IMR-90 (cell line): ENCODE data around the gene KRTAP5-9. TPM values are rescaled to one million over a fixed set of nuclear protein-coding genes. Genes with fewer than 3 reads are reported as not detected.

ENCODE experiments used
- ATAC-seq: fragments of 200-7000 bp; cut with Tn5 transposase; 2 replicates; pipeline ENCODE4 v1.9.1; 2020; ENCODE audit warnings: low read depth, mild to moderate bottlenecking, moderate library complexity
- BruUV-seq: library from RNA; stranded (reverse); fragments of 400-500 nt; replicated peaks from 2 replicates; lab custom pipeline; 2021; lab: Mats Ljungman, UMichigan
- CTCF ChIA-PET: fragments of 300-600 bp; formaldehyde crosslinking; extraction: SDS; loops from one replicate; lab custom pipeline; 2021; ENCODE audit warnings: antibody characterized with exemption; lab: Yijun Ruan, JAX
- POLR2A ChIA-PET: fragments of 300-600 bp; sonication (Branson Sonifier 250); formaldehyde crosslinking; loops from one replicate; lab custom pipeline; 2022; ENCODE audit warnings: antibody characterized with exemption; ENCODE audit not compliant: unreplicated experiment; lab: Charles Lee
- DNase-seq: peaks from one replicate; pipeline ENCODE4 v3.0.0; 2013
- H2AFZ ChIP-seq: replicated peaks from 2 replicates; pipeline ENCODE3; 2013; ENCODE audit warnings: low read length, mild to moderate bottlenecking; ENCODE audit not compliant: poor library complexity
- H2AK5ac ChIP-seq: 2 replicates; pipeline ENCODE4 v1.6.1; 2013; ENCODE audit warnings: low read depth, low read length, inconsistent platforms
- H2AK9ac ChIP-seq: replicated peaks from 2 replicates; pipeline ENCODE3; 2013; ENCODE audit warnings: mild to moderate bottlenecking, low read depth, low read length, moderate library complexity; ENCODE audit not compliant: poor library complexity
- H2BK120ac ChIP-seq: 2 replicates; pipeline ENCODE4 v1.6.1; 2013; ENCODE audit warnings: low read depth, low read length, inconsistent platforms
- H2BK15ac ChIP-seq: 3 replicates; pipeline ENCODE4 v1.6.1; 2013; ENCODE audit warnings: low read depth, low read length, inconsistent platforms
- H2BK20ac ChIP-seq: 2 replicates; pipeline ENCODE4 v1.6.1; 2013; ENCODE audit warnings: low read depth, mild to moderate bottlenecking, inconsistent platforms, low read length, moderate library complexity
- H2BK5ac ChIP-seq: 2 replicates; pipeline ENCODE4 v1.6.1; 2013; ENCODE audit warnings: mild to moderate bottlenecking, low read depth, low read length, inconsistent platforms; ENCODE audit not compliant: poor library complexity, severe bottlenecking
- H3K14ac ChIP-seq: replicated peaks from 2 replicates; pipeline ENCODE4 v1.6.1; 2013; ENCODE audit warnings: low read depth, low read length, inconsistent platforms
- H3K18ac ChIP-seq: 2 replicates; pipeline ENCODE4 v1.6.1; 2013; ENCODE audit warnings: low read depth, low read length, control low read depth
- H3K23ac ChIP-seq: 2 replicates; pipeline ENCODE4 v1.6.1; 2013; ENCODE audit warnings: low read depth, low read length, inconsistent platforms
- H3K27ac ChIP-seq: 2 replicates; pipeline ENCODE4 v1.5.1; 2013; ENCODE audit warnings: mild to moderate bottlenecking, control low read depth, low read length; ENCODE audit not compliant: insufficient read depth
- H3K27me3 ChIP-seq: 2 replicates; pipeline ENCODE4 v1.6.1; 2013; ENCODE audit warnings: low read length; ENCODE audit not compliant: control insufficient read depth, insufficient read depth
- H3K36me3 ChIP-seq: 2 replicates; pipeline ENCODE4 v1.6.1; 2013; ENCODE audit warnings: low read length, mixed read lengths; ENCODE audit not compliant: control insufficient read depth, insufficient read depth
- H3K4ac ChIP-seq: 2 replicates; pipeline ENCODE4 v1.6.1; 2013; ENCODE audit warnings: low read depth, low read length, inconsistent platforms
- H3K4me1 ChIP-seq: 2 replicates; pipeline ENCODE4 v1.6.1; 2013; ENCODE audit warnings: low read length, mixed read lengths; ENCODE audit not compliant: control insufficient read depth, insufficient read depth
- H3K4me2 ChIP-seq: 2 replicates; pipeline ENCODE4 v1.6.1; 2013; ENCODE audit warnings: low read depth, mild to moderate bottlenecking, control low read depth, low read length, moderate library complexity
- H3K4me3 ChIP-seq: 2 replicates; pipeline ENCODE4 v1.5.1; 2013; ENCODE audit warnings: low read depth, mild to moderate bottlenecking, control low read depth, low read length, moderate library complexity; ENCODE audit not compliant: insufficient read depth
- H3K56ac ChIP-seq: 2 replicates; pipeline ENCODE4 v1.6.1; 2013; ENCODE audit warnings: low read length, inconsistent platforms; ENCODE audit not compliant: insufficient read depth; ENCODE audit errors: extremely low read depth
- H3K79me1 ChIP-seq, 2 experiments: 2 replicates each; pipeline ENCODE4 v1.6.1; 2013; ENCODE audit warnings: low read length in 2 of 2, inconsistent platforms in 1 of 2, low read depth in 1 of 2
- H3K9ac ChIP-seq: 2 replicates; pipeline ENCODE4 v1.6.1; 2013; ENCODE audit warnings: low read depth, low read length, control low read depth
- H3K9me1 ChIP-seq: 2 replicates; pipeline ENCODE4 v1.6.1; 2013; ENCODE audit warnings: low read length, inconsistent platforms; ENCODE audit not compliant: insufficient read depth
- H3K9me3 ChIP-seq: 2 replicates; pipeline ENCODE4 v1.6.1; 2013; ENCODE audit warnings: low read length; ENCODE audit not compliant: control insufficient read depth, insufficient read depth
- H4K20me1 ChIP-seq: 2 replicates; pipeline ENCODE4 v1.6.1; 2013; ENCODE audit warnings: low read length, inconsistent platforms; ENCODE audit not compliant: insufficient read depth
- H4K5ac ChIP-seq: 2 replicates; pipeline ENCODE4 v1.6.1; 2013; ENCODE audit warnings: mild to moderate bottlenecking, low read depth, low read length, control low read depth
- H4K8ac ChIP-seq, 2 experiments: 2 replicates each; pipeline ENCODE4 v1.6.1; 2013; ENCODE audit warnings: low read depth in 2 of 2, low read length in 2 of 2, control low read depth in 1 of 2, inconsistent platforms in 1 of 2
- H4K91ac ChIP-seq: 2 replicates; pipeline ENCODE4 v1.6.1; 2013; ENCODE audit warnings: low read depth, low read length, inconsistent platforms; ENCODE audit not compliant: insufficient read depth
- BHLHE40 ChIP-seq: fragments of 150-350 bp; IDR thresholded peaks from 2 replicates; pipeline ENCODE4 v1.6.1; 2016; ENCODE audit warnings: mild to moderate bottlenecking, low read depth, low read length
- CEBPB ChIP-seq: IDR thresholded peaks from 2 replicates; pipeline ENCODE4 v1.6.1; 2012; ENCODE audit warnings: low read depth, low read length, improper control_type of control experiment
- CHD1 ChIP-seq: IDR thresholded peaks from 2 replicates; pipeline ENCODE4 v1.6.1; 2012; ENCODE audit warnings: low read depth, low read length, improper control_type of control experiment
- CTCF ChIP-seq: conservative IDR thresholded peaks from 2 replicates; pipeline ENCODE4 v1.5.1; 2012; ENCODE audit warnings: mild to moderate bottlenecking, low read depth, low read length, improper control_type of control experiment
- FOS ChIP-seq: fragments of 150-350 bp; IDR thresholded peaks from 2 replicates; pipeline ENCODE4 v1.6.1; 2016; ENCODE audit warnings: low read depth, low read length
- MAFK ChIP-seq: IDR thresholded peaks from 2 replicates; pipeline ENCODE4 v1.6.1; 2012; ENCODE audit warnings: low read depth, low read length, improper control_type of control experiment
- MAZ ChIP-seq: IDR thresholded peaks from 2 replicates; pipeline ENCODE4 v1.6.1; 2012; ENCODE audit warnings: low read depth, mild to moderate bottlenecking, low read length, improper control_type of control experiment, moderate library complexity, borderline replicate concordance
- MXI1 ChIP-seq: IDR thresholded peaks from 2 replicates; pipeline ENCODE4 v1.6.1; 2012; ENCODE audit warnings: low read depth, mild to moderate bottlenecking, low read length, moderate library complexity, borderline replicate concordance
- NFE2L2 ChIP-seq: fragments of 150-350 bp; IDR thresholded peaks from 2 replicates; pipeline ENCODE4 v1.6.1; 2016; ENCODE audit warnings: low read depth, mild to moderate bottlenecking, low read length
- RAD21 ChIP-seq: IDR thresholded peaks from 2 replicates; pipeline ENCODE4 v1.6.1; 2012; ENCODE audit warnings: low read length, improper control_type of control experiment
- RCOR1 ChIP-seq: IDR thresholded peaks from 2 replicates; pipeline ENCODE4 v1.6.1; 2012; ENCODE audit warnings: mild to moderate bottlenecking, low read length, improper control_type of control experiment; ENCODE audit not compliant: insufficient replicate concordance
- RFX5 ChIP-seq: IDR thresholded peaks from 2 replicates; pipeline ENCODE4 v1.8.0; 2012; ENCODE audit warnings: low read depth, mild to moderate bottlenecking, low read length, moderate library complexity
- SMC3 ChIP-seq: fragments of 150-350 bp; IDR thresholded peaks from 2 replicates; pipeline ENCODE4 v1.6.1; 2016; ENCODE audit warnings: low read depth, mild to moderate bottlenecking, antibody characterized with exemption, low read length, moderate library complexity
- WGBS, 2 experiments: methylation state at CpG; one replicate each; pipeline versions ENCODE4 v1.1.5 to v1.1.7; 2013; ENCODE audit warnings: missing lambda C conversion rate in 2 of 2; ENCODE audit not compliant: insufficient read length in 1 of 2; ENCODE audit errors: extremely low coverage in 2 of 2; 5-methylcytosine and 5-hydroxymethylcytosine counted together
- dilution Hi-C: fragments of 300-500 bp; cut with HindIII; formaldehyde crosslinking; loops from one replicate; pipeline ENCODE4 v1.14.3; 2018; ENCODE audit warnings: low sequenced_read_pairs; ENCODE audit not compliant: unreplicated experiment
- in situ Hi-C: fragments of 300-500 bp; cut with MboI; formaldehyde crosslinking; loops from 3 replicates; pipeline ENCODE4 v1.14.3; 2019; ENCODE audit warnings: low sequenced_read_pairs, inconsistent platforms, mixed read lengths
- intact Hi-C: fragments of 100-400 bp; cut with micrococcal nuclease; formaldehyde crosslinking; loops from 2 replicates; pipeline ENCODE4 v1.10.0; 2022
- polyA plus RNA-seq, 3 experiments: library from polyadenylated mRNA; depleted of rRNA; stranded (reverse); fragments of >200 nt; gene quantifications; 2 replicates each; pipeline ENCODE4 v1.2.3, GENCODE V29; 2012; ENCODE audit warnings: low replicate concordance in 1 of 3
- total RNA-seq: library from RNA; depleted of rRNA; stranded (reverse); fragments of >200 nt; gene quantifications from 2 replicates; pipeline ENCODE4 v1.2.3, GENCODE V29; 2012
- TF ChIP-seq, protein P1 (sequence below): fragments of 150-350 bp; IDR thresholded peaks from 2 replicates; pipeline ENCODE4 v1.6.1; 2017; ENCODE audit warnings: mild to moderate bottlenecking, antibody characterized with exemption, low read length, low read depth

Gene KRTAP5-9
- total and polyA plus RNA-seq, 2 of the 4 experiments (the other 2 are of a cell fraction): 0.09 TPM; not detected in 1

GRCh38 chr11:71543866-71544265 is 4.4 kb upstream of the KRTAP5-9 start:
- WGBS, 2 experiments: 56% methylated on average over 3 of the region's 8 CpGs; no CpG with 5 or more reads in 1 of the 2 experiments
- dilution Hi-C loops: no loop called here
- Histone ChIP-seq H3K18ac (no peak overlapping the region), H2AFZ (no peak overlapping the region), H3K36me3 (no peaks in the 10 kb centered on the region), H4K8ac (no peak overlapping the region), H2BK20ac (no peak overlapping the region), H2BK5ac (no peak overlapping the region), H3K79me1 (no peaks in the 10 kb centered on the region), H2BK15ac (no peak overlapping the region), H3K27me3 (peaks cover 12% of the 10 kb centered on the region), H3K14ac (no peak overlapping the region), H3K23ac (no peak overlapping the region), H2AK5ac (no peak overlapping the region), H3K9me1 (no peaks in the 10 kb centered on the region), H3K4me1 (no peaks in the 10 kb centered on the region), H3K27ac (no peak overlapping the region), H3K4me3 (no peak overlapping the region), H3K9ac (no peak overlapping the region), H3K56ac (no peak overlapping the region), H4K5ac (no peak overlapping the region), H2BK120ac (no peak overlapping the region), H2AK9ac (no peak overlapping the region), H4K91ac (no peak overlapping the region), H3K9me3 (no peaks in the 10 kb centered on the region), H3K4ac (no peak overlapping the region), H4K20me1 (no peaks in the 10 kb centered on the region), H3K4me2 (no peak overlapping the region)
- CTCF ChIA-PET: no interaction called here
- POLR2A ChIA-PET: no interaction called here
- BruUV-seq: no TSS peak
- DNase-seq: no peak
- intact Hi-C loops: no loop called here
- TF ChIP-seq RAD21 (no peak), FOS (no peak), MAZ (no peak), MXI1 (no peak), RCOR1 (no peak), CTCF (no peak), RFX5 (no peak), CEBPB (no peak), SMC3 (no peak), NFE2L2 (no peak), CHD1 (no peak), BHLHE40 (no peak), MAFK (no peak)
- TF ChIP-seq, protein P1, sequence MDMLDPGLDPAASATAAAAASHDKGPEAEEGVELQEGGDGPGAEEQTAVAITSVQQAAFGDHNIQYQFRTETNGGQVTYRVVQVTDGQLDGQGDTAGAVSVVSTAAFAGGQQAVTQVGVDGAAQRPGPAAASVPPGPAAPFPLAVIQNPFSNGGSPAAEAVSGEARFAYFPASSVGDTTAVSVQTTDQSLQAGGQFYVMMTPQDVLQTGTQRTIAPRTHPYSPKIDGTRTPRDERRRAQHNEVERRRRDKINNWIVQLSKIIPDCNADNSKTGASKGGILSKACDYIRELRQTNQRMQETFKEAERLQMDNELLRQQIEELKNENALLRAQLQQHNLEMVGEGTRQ: no peak
- no peak for ATAC-seq
- in situ Hi-C loops: no loop called here
